ENCODE results near the gene NBPF4. TPM values are rescaled to one million over a fixed set of nuclear protein-coding genes. Genes with fewer than 3 reads are reported as not detected.
"Not testable (repeated sequence)": the region's sequence is repeated elsewhere in the genome, so short reads cannot be mapped to it uniquely, and the experiment has no call there.

Gene NBPF4
- not detected in 2 replicates for total RNA-seq

- not testable (repeated sequence) for DNase-seq
Measured at GRCh38 chr1:108243976-108244375, at the start of gene NBPF4. Gene NBPF4, minus strand, starts transcription at chr1:108244076. Its CDS starts 315 bp downstream, at chr1:108243761.

- not testable (repeated sequence) for DNase-seq
Measured at GRCh38 chr1:108282528-108283257, 38.8 kb upstream of the NBPF4 start.

- DNase-seq: not testable (repeated sequence)
Measured at GRCh38 chr1:108272485-108273327, 28.8 kb upstream of the NBPF4 start.

- DNase-seq: not testable (repeated sequence)
Measured at GRCh38 chr1:108267097-108267496, 23.2 kb upstream of the NBPF4 start.

GRCh38 chr1:108261967-108262366, 18.1 kb upstream of the NBPF4 start:
- not testable (repeated sequence) for DNase-seq

- not testable (repeated sequence) for DNase-seq
Measured at GRCh38 chr1:108261519-108261918, 17.6 kb upstream of the NBPF4 start.

- DNase-seq: not testable (repeated sequence)
Measured at GRCh38 chr1:108260578-108261259, 16.8 kb upstream of the NBPF4 start.

- not testable (repeated sequence) for DNase-seq
Measured at GRCh38 chr1:108255426-108255825, 11.6 kb upstream of the NBPF4 start.

- not testable (repeated sequence) for DNase-seq
Measured at GRCh38 chr1:108239426-108239825, 4.5 kb downstream of the NBPF4 start.

- DNase-seq: not testable (repeated sequence)
Measured at GRCh38 chr1:108235308-108235707, 8.6 kb downstream of the NBPF4 start.

- DNase-seq: not testable (repeated sequence)
Measured at GRCh38 chr1:108232183-108232582, 11.7 kb downstream of the NBPF4 start.

GRCh38 chr1:108229976-108230375, 13.9 kb downstream of the NBPF4 start:
- DNase-seq: not testable (repeated sequence)

GRCh38 chr1:108227772-108228171, 16.1 kb downstream of the NBPF4 start:
- DNase-seq: not testable (repeated sequence)

- DNase-seq: not testable (repeated sequence)
Measured at GRCh38 chr1:108226855-108227254, 17.0 kb downstream of the NBPF4 start.

GRCh38 chr1:108223226-108223625, 20.6 kb downstream of the NBPF4 start:
- not testable (repeated sequence) for DNase-seq

- DNase-seq: not testable (repeated sequence)
Measured at GRCh38 chr1:108217515-108218174, 26.2 kb downstream of the NBPF4 start.

- DNase-seq: not testable (repeated sequence)
Measured at GRCh38 chr1:108217007-108217406, 26.9 kb downstream of the NBPF4 start.

- DNase-seq: not testable (repeated sequence)
Measured at GRCh38 chr1:108216028-108216890, 27.6 kb downstream of the NBPF4 start.

- peak; percentile 31 for DNase-seq
Measured at GRCh38 chr1:108214641-108215465, 29.0 kb downstream of the NBPF4 start.

- DNase-seq: no peak
Measured at GRCh38 chr1:108211014-108211413, 32.9 kb downstream of the NBPF4 start.
